ENCODE results near the gene ELK3.

Gene ELK3

GRCh38 chr12:96223411-96224218 is 29.4 kb downstream of the ELK3 start:
- Histone ChIP-seq H3K27ac (ENCODE audit: low read depth, low read length) (no peak overlapping the region), H3K4me1 (ENCODE audit: control insufficient read depth in 1 of 2, insufficient read depth in 2 of 2, low read length in 2 of 2) (peaks cover 13 to 16% of the 10 kb centered on the region in 2 donors), H3K4me3 (ENCODE audit: low read depth in 1 of 2, low read length in 2 of 2) (no peak overlapping the region), H3K9me3 (ENCODE audit: control insufficient read depth in 1 of 2, low read length in 2 of 2) (no peaks in the 10 kb centered on the region), H3K9ac (ENCODE audit: low read depth in 1 of 2, low read length in 2 of 2) (no peak overlapping the region), H3K36me3 (ENCODE audit: control insufficient read depth in 1 of 2, insufficient read depth in 2 of 2, low read length in 2 of 2) (peaks cover 5 to 15% of the 10 kb centered on the region in 2 donors), H3K27me3 (ENCODE audit: control insufficient read depth in 1 of 2, insufficient read depth in 2 of 2, low read length in 2 of 2) (no peaks in the 10 kb centered on the region)

DNA sequence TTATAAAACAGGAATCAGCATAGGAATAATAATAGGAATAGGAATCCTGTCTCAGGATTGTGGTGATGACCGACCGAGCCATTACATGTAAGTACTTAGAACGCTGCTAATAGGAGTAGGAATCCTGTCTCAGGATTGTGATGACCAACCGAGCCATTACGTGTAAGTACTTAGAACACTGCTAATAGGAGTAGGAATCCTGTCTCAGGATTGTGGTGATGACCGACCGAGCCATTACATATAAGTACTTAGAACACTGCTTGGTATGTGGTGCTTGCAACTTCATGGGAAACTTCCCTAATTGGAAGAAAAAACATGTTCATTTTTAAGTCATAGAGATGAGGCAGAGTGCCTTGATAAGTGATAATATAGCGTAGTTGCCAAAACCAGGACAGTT is 30.0 kb downstream of the ELK3 start:
- Histone ChIP-seq H3K4me3 (ENCODE audit: low read depth in 1 of 2, low read length in 2 of 2) (no peak overlapping the region), H3K27ac (ENCODE audit: low read depth, low read length) (no peak overlapping the region), H3K36me3 (ENCODE audit: control insufficient read depth in 1 of 2, insufficient read depth in 2 of 2, low read length in 2 of 2) (peaks cover 5 to 20% of the 10 kb centered on the region in 2 donors), H3K9ac (ENCODE audit: low read depth in 1 of 2, low read length in 2 of 2) (no peak overlapping the region), H3K9me3 (ENCODE audit: control insufficient read depth in 1 of 2, low read length in 2 of 2) (no peaks in the 10 kb centered on the region), H3K27me3 (ENCODE audit: control insufficient read depth in 1 of 2, insufficient read depth in 2 of 2, low read length in 2 of 2) (no peaks in the 10 kb centered on the region), H3K4me1 (ENCODE audit: control insufficient read depth in 1 of 2, insufficient read depth in 2 of 2, low read length in 2 of 2) (peaks cover 13 to 16% of the 10 kb centered on the region in 2 donors)

DNA sequence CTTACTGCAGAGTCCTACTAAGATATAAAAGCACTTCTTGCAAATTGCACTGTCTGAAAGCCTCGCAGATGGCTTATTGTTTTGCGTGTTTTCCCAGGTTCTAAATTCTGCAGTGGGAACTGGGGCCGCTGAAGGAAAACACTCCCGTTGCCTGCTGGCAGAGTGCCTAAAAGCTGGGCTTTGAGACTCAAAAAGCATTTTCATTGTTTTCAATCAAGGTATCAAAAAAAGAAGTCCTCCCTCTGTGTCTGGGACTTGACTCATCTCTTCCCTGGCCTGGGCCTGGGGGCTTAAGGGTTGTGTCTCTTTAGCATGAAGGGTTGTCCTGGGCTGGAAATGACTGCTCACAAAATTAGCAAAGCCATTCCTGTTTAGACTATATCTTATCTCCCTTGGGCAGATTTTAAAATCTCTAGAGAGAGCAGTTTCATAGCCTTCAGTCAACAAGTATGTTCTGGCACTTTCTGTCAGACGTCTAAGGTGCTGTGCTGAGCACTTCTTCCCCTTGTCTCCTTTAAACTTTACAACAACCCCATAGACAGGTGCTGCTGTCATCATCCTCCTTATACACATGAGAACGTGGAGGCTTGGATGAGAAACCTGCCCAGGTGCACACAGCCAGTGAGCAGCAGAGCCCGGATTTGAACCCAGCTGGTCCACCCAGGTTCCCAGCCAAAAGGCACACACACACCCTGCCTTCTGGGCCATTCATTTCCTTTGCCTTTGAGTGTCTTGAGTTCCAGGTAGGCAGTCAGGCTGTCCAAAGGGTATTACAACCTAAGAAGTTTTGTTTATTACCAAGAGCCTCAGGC is 31.1 kb downstream of the ELK3 start:
- Histone ChIP-seq H3K4me3 (ENCODE audit: low read depth in 1 of 2, low read length in 2 of 2) (no peak overlapping the region), H3K36me3 (ENCODE audit: control insufficient read depth in 1 of 2, insufficient read depth in 2 of 2, low read length in 2 of 2) (peaks cover 5 to 20% of the 10 kb centered on the region in 2 donors), H3K9me3 (ENCODE audit: control insufficient read depth in 1 of 2, low read length in 2 of 2) (no peaks in the 10 kb centered on the region), H3K27me3 (ENCODE audit: control insufficient read depth in 1 of 2, insufficient read depth in 2 of 2, low read length in 2 of 2) (no peaks in the 10 kb centered on the region), H3K4me1 (ENCODE audit: control insufficient read depth in 1 of 2, insufficient read depth in 2 of 2, low read length in 2 of 2) (peaks cover 13 to 16% of the 10 kb centered on the region in 2 donors), H3K27ac (ENCODE audit: low read depth, low read length) (no peak overlapping the region), H3K9ac (ENCODE audit: low read depth in 1 of 2, low read length in 2 of 2) (no peak overlapping the region)

DNA sequence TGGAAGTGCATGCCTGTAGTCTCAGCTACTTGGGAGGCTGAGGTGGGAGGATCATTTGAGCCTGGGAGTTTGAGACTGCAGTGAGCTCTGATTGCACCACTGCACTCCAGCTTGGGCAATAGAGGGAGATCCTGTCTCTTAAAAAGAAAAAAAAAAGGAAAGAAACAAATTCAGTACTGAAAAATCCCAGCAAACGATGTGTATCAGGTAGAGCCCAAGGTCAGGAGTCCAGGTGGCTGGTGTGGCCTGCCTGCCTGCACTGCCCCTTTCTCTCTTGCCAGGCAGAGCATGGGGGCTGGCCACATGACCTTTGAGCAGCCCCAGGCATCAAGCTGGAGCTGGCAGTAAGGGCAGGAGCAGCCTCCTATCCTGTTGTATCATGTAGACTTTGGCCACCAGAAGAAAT is 31.8 kb downstream of the ELK3 start:
- no peak overlapping the region for H3K27ac ChIP-seq (ENCODE audit: low read depth, low read length)
- H3K4me1 ChIP-seq (ENCODE audit: control insufficient read depth in 1 of 2, insufficient read depth in 2 of 2, low read length in 2 of 2): peaks cover 13 to 16% of the 10 kb centered on the region in 2 donors
- H3K4me3 ChIP-seq (ENCODE audit: low read depth in 1 of 2, low read length in 2 of 2): no peak overlapping the region
- no peak overlapping the region for H3K9ac ChIP-seq (ENCODE audit: low read depth in 1 of 2, low read length in 2 of 2)
- no peaks in the 10 kb centered on the region for H3K9me3 ChIP-seq (ENCODE audit: control insufficient read depth in 1 of 2, low read length in 2 of 2)
- H3K27me3 ChIP-seq (ENCODE audit: control insufficient read depth in 1 of 2, insufficient read depth in 2 of 2, low read length in 2 of 2): no peaks in the 10 kb centered on the region
- H3K36me3 ChIP-seq (ENCODE audit: control insufficient read depth in 1 of 2, insufficient read depth in 2 of 2, low read length in 2 of 2): peaks cover 5 to 20% of the 10 kb centered on the region in 2 donors

DNA sequence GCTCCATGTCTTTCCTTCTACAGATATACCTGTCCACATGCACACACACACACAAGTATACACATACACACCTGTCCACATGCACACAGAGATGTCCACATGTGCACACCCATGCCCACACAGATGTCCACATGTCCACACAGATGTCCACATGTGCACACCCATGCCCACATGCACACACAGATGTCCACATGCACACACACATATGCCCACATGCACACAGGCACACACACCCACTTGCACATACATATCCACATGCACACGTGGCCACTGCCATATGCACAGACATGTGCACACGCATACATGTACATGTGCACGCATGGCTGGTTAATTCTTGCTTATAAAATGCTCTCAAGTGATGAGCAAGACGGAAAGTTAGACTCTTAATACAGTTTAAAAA is 32.2 kb downstream of the ELK3 start:
- H3K4me1 ChIP-seq (ENCODE audit: control insufficient read depth in 1 of 2, insufficient read depth in 2 of 2, low read length in 2 of 2): peaks cover 13 to 16% of the 10 kb centered on the region in 2 donors
- H3K9me3 ChIP-seq (ENCODE audit: control insufficient read depth in 1 of 2, low read length in 2 of 2): no peaks in the 10 kb centered on the region
- H3K27ac ChIP-seq (ENCODE audit: low read depth, low read length): no peak overlapping the region
- H3K4me3 ChIP-seq (ENCODE audit: low read depth in 1 of 2, low read length in 2 of 2): no peak overlapping the region
- no peaks in the 10 kb centered on the region for H3K27me3 ChIP-seq (ENCODE audit: control insufficient read depth in 1 of 2, insufficient read depth in 2 of 2, low read length in 2 of 2)
- peaks cover 5 to 20% of the 10 kb centered on the region in 2 donors for H3K36me3 ChIP-seq (ENCODE audit: control insufficient read depth in 1 of 2, insufficient read depth in 2 of 2, low read length in 2 of 2)
- H3K9ac ChIP-seq (ENCODE audit: low read depth in 1 of 2, low read length in 2 of 2): no peak overlapping the region

DNA sequence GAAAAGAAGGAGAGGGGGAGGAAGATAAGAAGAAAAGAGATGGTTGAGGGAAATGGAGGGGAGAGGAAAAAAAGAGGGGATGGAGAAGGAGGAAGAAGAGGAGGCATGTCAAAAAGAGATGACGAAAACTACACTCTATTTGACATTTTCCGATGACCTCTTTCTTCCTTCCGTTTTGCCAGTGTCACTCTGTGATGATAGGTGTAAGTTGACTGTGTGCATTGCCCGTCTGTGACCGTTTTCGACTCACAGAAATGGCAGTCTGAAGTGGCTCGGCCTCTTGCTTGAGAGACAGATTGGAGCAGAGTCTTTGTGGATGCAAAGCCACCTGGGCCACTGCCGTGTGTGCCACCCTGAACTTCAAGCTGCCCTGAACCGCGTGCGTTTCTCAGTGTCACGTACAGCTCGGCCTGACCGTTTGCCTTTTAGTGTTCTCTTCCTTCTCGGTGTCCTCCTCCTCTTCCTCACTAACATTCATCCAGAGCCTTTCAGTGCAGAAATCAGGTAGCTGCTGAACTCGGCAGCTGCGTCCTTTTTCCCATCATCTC is 32.7 kb downstream of the ELK3 start:
- no peaks in the 10 kb centered on the region for H3K9me3 ChIP-seq (ENCODE audit: control insufficient read depth in 1 of 2, low read length in 2 of 2)
- H3K4me3 ChIP-seq (ENCODE audit: low read depth in 1 of 2, low read length in 2 of 2): no peak overlapping the region
- H3K9ac ChIP-seq (ENCODE audit: low read depth in 1 of 2, low read length in 2 of 2): no peak overlapping the region
- no peaks in the 10 kb centered on the region for H3K27me3 ChIP-seq (ENCODE audit: control insufficient read depth in 1 of 2, insufficient read depth in 2 of 2, low read length in 2 of 2)
- peaks cover 13 to 16% of the 10 kb centered on the region in 2 donors for H3K4me1 ChIP-seq (ENCODE audit: control insufficient read depth in 1 of 2, insufficient read depth in 2 of 2, low read length in 2 of 2)
- H3K36me3 ChIP-seq (ENCODE audit: control insufficient read depth in 1 of 2, insufficient read depth in 2 of 2, low read length in 2 of 2): peaks cover 5 to 20% of the 10 kb centered on the region in 2 donors
- no peak overlapping the region for H3K27ac ChIP-seq (ENCODE audit: low read depth, low read length)

GRCh38 chr12:96227365-96228106 is 33.4 kb downstream of the ELK3 start:
- no peaks in the 10 kb centered on the region for H3K9me3 ChIP-seq (ENCODE audit: control insufficient read depth in 1 of 2, low read length in 2 of 2)
- peaks cover 13 to 16% of the 10 kb centered on the region in 2 donors for H3K4me1 ChIP-seq (ENCODE audit: control insufficient read depth in 1 of 2, insufficient read depth in 2 of 2, low read length in 2 of 2)
- no peaks in the 10 kb centered on the region for H3K27me3 ChIP-seq (ENCODE audit: control insufficient read depth in 1 of 2, insufficient read depth in 2 of 2, low read length in 2 of 2)
- peaks cover 5 to 20% of the 10 kb centered on the region in 2 donors for H3K36me3 ChIP-seq (ENCODE audit: control insufficient read depth in 1 of 2, insufficient read depth in 2 of 2, low read length in 2 of 2)
- H3K27ac ChIP-seq (ENCODE audit: low read depth, low read length): no peak overlapping the region
- no peak overlapping the region for H3K4me3 ChIP-seq (ENCODE audit: low read depth in 1 of 2, low read length in 2 of 2)
- H3K9ac ChIP-seq (ENCODE audit: low read depth in 1 of 2, low read length in 2 of 2): no peak overlapping the region

GRCh38 chr12:96228566-96229248 is 34.5 kb downstream of the ELK3 start:
- H3K9ac ChIP-seq (ENCODE audit: low read depth in 1 of 2, low read length in 2 of 2): no peak overlapping the region
- H3K4me3 ChIP-seq (ENCODE audit: low read depth in 1 of 2, low read length in 2 of 2): no peak overlapping the region
- H3K9me3 ChIP-seq (ENCODE audit: control insufficient read depth in 1 of 2, low read length in 2 of 2): no peaks in the 10 kb centered on the region
- peaks cover 5 to 20% of the 10 kb centered on the region in 2 donors for H3K36me3 ChIP-seq (ENCODE audit: control insufficient read depth in 1 of 2, insufficient read depth in 2 of 2, low read length in 2 of 2)
- peaks cover 16% of the 10 kb centered on the region in 2 donors for H3K4me1 ChIP-seq (ENCODE audit: control insufficient read depth in 1 of 2, insufficient read depth in 2 of 2, low read length in 2 of 2)
- no peak overlapping the region for H3K27ac ChIP-seq (ENCODE audit: low read depth, low read length)
- no peaks in the 10 kb centered on the region for H3K27me3 ChIP-seq (ENCODE audit: control insufficient read depth in 1 of 2, insufficient read depth in 2 of 2, low read length in 2 of 2)

DNA sequence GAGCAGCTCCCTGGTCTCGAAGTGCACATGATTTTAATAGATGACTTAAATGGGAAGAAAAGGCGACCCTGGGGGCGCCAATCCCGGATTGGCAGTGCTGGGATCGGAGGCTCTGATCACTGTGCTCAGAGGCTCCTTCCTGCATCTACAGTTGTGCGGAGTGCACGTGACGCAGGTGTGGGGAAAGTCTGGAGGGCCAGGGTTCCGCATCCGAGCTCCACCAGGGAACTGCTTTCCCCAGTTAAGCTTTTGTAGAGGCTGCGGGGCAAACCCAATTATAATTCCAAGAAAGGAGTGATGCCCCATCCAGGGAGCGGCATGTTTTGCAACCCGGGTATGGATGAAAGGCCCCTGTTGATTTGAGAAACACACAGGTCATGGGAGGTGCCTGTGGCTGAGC is 36.5 kb downstream of the ELK3 start:
- Histone ChIP-seq H3K4me1 (ENCODE audit: control insufficient read depth in 1 of 2, insufficient read depth in 2 of 2, low read length in 2 of 2) (peaks cover 8 to 12% of the 10 kb centered on the region in 2 donors), H3K27ac (ENCODE audit: low read depth, low read length) (no peak overlapping the region), H3K9ac (ENCODE audit: low read depth in 1 of 2, low read length in 2 of 2) (no peak overlapping the region), H3K9me3 (ENCODE audit: control insufficient read depth in 1 of 2, low read length in 2 of 2) (no peaks in the 10 kb centered on the region), H3K4me3 (ENCODE audit: low read depth in 1 of 2, low read length in 2 of 2) (no peak overlapping the region), H3K36me3 (ENCODE audit: control insufficient read depth in 1 of 2, insufficient read depth in 2 of 2, low read length in 2 of 2) (peaks cover 0 to 17% of the 10 kb centered on the region in 2 donors), H3K27me3 (ENCODE audit: control insufficient read depth in 1 of 2, insufficient read depth in 2 of 2, low read length in 2 of 2) (no peaks in the 10 kb centered on the region)

Measured in duodenal mucosa (tissue), 2 donors.